Measurements from ENCODE around the gene CCT5.

The CCT5 gene

DNA sequence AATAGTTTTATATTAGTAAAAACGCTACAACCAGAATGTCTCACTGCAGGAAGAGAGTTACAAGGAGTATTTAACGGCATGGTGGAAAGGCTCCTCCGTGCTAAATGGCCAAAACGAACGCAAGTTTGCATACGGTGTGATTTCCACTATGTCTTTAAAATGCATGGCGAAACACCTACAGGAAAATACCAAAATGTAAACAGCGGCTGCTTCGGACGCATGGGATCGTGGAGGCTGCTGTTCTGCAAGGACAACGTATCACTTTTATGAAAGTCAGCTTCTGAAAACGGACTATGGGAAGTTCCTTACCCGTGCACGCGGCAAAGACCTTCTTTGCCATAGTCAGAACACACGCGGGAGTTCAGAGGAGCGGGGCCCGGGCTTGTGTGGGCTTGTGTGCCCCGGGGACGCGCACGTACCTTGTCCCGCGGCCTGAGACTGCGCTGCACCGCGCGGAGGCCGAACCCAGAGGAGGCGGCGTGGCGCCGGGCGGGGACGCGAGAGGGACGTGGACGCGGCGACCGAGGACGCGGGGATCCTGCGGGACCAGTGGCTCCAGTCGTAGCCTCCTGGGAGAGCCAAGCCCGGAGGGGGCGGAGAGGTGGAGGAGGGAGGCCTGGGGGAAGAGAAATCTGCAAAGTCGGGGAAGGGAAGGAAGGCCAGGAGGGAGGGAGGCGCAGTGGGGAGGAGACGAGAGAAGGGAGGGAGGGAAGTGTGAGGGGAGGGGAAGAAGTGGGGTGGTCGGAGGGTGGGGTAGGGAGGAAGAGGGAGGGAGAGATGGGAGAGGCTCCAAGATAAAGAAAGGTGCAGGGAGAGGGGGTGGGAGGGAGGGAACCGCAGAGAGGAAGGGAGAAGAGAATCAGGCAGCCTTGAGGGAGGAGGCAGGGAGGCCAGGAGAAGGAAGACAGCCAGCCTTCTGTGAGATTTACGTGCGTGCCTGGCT, 57.4 kb downstream of the CCT5 start, which contains the start of gene CMBL (continued):
- TF ChIP-seq, protein P1, sequence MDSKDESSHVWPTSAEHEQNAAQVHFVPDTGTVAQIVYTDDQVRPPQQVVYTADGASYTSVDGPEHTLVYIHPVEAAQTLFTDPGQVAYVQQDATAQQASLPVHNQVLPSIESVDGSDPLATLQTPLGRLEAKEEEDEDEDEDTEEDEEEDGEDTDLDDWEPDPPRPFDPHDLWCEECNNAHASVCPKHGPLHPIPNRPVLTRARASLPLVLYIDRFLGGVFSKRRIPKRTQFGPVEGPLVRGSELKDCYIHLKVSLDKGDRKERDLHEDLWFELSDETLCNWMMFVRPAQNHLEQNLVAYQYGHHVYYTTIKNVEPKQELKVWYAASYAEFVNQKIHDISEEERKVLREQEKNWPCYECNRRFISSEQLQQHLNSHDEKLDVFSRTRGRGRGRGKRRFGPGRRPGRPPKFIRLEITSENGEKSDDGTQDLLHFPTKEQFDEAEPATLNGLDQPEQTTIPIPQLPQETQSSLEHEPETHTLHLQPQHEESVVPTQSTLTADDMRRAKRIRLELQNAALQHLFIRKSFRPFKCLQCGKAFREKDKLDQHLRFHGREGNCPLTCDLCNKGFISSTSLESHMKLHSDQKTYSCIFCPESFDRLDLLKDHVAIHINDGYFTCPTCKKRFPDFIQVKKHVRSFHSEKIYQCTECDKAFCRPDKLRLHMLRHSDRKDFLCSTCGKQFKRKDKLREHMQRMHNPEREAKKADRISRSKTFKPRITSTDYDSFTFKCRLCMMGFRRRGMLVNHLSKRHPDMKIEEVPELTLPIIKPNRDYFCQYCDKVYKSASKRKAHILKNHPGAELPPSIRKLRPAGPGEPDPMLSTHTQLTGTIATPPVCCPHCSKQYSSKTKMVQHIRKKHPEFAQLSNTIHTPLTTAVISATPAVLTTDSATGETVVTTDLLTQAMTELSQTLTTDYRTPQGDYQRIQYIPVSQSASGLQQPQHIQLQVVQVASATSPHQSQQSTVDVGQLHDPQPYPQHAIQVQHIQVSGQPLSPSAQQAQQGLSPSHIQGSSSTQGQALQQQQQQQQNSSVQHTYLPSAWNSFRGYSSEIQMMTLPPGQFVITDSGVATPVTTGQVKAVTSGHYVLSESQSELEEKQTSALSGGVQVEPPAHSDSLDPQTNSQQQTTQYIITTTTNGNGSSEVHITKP (tag by site-specific recombination; IDR thresholded peaks at IDR 0.05) = peak; percentile 86
- no peak; the same call in 1 of the 2 replicates for TF ChIP-seq SCRT1 (tag by site-specific recombination; IDR thresholded peaks at IDR 0.05; ENCODE audit: borderline replicate concordance)
- TF ChIP-seq ZNF701 (tag by site-specific recombination; IDR thresholded peaks at IDR 0.05) = peak; percentile 76; the same call in 1 of the 2 replicates
- TF ChIP-seq ZNF248 (tag by site-specific recombination; IDR thresholded peaks at IDR 0.05) = no peak
- TF ChIP-seq, protein P2, sequence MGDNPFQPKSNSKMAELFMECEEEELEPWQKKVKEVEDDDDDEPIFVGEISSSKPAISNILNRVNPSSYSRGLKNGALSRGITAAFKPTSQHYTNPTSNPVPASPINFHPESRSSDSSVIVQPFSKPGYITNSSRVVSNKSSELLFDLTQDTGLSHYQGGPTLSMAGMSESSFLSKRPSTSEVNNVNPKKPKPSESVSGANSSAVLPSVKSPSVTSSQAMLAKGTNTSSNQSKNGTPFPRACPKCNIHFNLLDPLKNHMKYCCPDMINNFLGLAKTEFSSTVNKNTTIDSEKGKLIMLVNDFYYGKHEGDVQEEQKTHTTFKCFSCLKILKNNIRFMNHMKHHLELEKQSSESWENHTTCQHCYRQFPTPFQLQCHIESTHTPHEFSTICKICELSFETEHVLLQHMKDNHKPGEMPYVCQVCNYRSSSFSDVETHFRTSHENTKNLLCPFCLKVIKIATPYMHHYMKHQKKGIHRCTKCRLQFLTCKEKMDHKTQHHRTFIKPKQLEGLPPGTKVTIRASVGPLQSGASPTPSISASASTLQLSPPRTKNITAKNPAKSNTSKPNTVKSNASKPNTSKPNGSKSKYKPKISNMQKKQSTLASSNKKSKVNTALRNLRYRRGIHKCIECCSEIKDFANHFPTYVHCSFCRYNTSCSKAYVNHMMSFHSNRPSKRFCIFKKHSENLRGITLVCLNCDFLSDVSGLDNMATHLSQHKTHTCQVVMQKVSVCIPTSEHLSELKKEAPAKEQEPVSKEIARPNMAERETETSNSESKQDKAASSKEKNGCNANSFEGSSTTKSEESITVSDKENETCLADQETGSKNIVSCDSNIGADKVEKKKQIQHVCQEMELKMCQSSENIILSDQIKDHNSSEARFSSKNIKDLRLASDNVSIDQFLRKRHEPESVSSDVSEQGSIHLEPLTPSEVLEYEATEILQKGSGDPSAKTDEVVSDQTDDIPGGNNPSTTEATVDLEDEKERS (tag by site-specific recombination; IDR thresholded peaks at IDR 0.05) = no peak
- TF ChIP-seq KLF9 (tag by site-specific recombination; IDR thresholded peaks at IDR 0.05; ENCODE audit: low read depth) = peak; percentile 84; the same call in 1 of the 2 replicates
- TF ChIP-seq ZNF341 (tag by site-specific recombination; IDR thresholded peaks at IDR 0.05; ENCODE audit: low read depth) = peak; percentile 81
- peak; percentile 88 for TF ChIP-seq ZNF610 (tag by site-specific recombination; IDR thresholded peaks at IDR 0.05; ENCODE audit: borderline replicate concordance)
- TF ChIP-seq GLI2 (tag by site-specific recombination; IDR thresholded peaks at IDR 0.05; ENCODE audit: borderline replicate concordance, low read depth) = no peak
- peak; percentile 90 for TF ChIP-seq GLIS1 (tag by site-specific recombination; IDR thresholded peaks at IDR 0.05)
- no peak for TF ChIP-seq ZNF404 (tag by site-specific recombination; IDR thresholded peaks at IDR 0.05)
- TF ChIP-seq MZF1 (tag by site-specific recombination; IDR thresholded peaks at IDR 0.05; ENCODE audit: borderline replicate concordance) = peak; percentile 98
- peak; percentile 75 for TF ChIP-seq ZIC2 (tag by site-specific recombination; IDR thresholded peaks at IDR 0.05)
- no peak for TF ChIP-seq YY2 (tag by site-specific recombination; IDR thresholded peaks at IDR 0.05)
- TF ChIP-seq, protein P3, sequence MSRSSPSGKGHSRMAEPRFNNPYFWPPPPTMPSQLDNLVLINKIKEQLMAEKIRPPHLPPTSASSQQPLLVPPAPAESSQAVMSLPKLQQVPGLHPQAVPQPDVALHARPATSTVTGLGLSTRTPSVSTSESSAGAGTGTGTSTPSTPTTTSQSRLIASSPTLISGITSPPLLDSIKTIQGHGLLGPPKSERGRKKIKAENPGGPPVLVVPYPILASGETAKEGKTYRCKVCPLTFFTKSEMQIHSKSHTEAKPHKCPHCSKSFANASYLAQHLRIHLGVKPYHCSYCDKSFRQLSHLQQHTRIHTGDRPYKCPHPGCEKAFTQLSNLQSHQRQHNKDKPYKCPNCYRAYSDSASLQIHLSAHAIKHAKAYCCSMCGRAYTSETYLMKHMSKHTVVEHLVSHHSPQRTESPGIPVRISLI (tag by site-specific recombination; IDR thresholded peaks at IDR 0.05) = no peak
- TF ChIP-seq, protein P4, sequence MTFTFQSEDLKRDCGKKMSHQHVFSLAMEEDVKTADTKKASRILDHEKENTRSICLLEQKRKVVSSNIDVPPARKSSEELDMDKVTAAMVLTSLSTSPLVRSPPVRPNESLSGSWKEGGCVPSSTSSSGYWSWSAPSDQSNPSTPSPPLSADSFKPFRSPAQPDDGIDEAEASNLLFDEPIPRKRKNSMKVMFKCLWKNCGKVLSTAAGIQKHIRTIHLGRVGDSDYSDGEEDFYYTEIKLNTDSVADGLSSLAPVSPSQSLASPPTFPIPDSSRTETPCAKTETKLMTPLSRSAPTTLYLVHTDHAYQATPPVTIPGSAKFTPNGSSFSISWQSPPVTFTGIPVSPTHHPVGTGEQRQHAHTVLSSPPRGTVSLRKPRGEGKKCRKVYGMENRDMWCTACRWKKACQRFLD (tag by site-specific recombination; IDR thresholded peaks at IDR 0.05) = no peak
- peak; percentile 36; the same call in 1 of the 2 replicates for TF ChIP-seq ZSCAN30 (tag by site-specific recombination; IDR thresholded peaks at IDR 0.05)
- TF ChIP-seq ZNF791 (tag by site-specific recombination; IDR thresholded peaks at IDR 0.05) = no peak
- TF ChIP-seq ZNF133 (tag by site-specific recombination; IDR thresholded peaks at IDR 0.05) = 0 out of 2 replicates have a peak, but pooled peaks have one; percentile 16
- TF ChIP-seq ZNF521 (tag by site-specific recombination; IDR thresholded peaks at IDR 0.05) = no peak
- peak; percentile 76; the same call in 1 of the 2 replicates for TF ChIP-seq ZNF843 (tag by site-specific recombination; IDR thresholded peaks at IDR 0.05)
- TF ChIP-seq ZNF157 (tag by site-specific recombination; IDR thresholded peaks at IDR 0.05) = no peak
- no peak for TF ChIP-seq ZNF175 (tag by site-specific recombination; IDR thresholded peaks at IDR 0.05)
- peak; percentile 67 for TF ChIP-seq ZNF335 (tag by site-specific recombination; conservative IDR thresholded peaks at IDR 0.05)
- TF ChIP-seq, protein P5, sequence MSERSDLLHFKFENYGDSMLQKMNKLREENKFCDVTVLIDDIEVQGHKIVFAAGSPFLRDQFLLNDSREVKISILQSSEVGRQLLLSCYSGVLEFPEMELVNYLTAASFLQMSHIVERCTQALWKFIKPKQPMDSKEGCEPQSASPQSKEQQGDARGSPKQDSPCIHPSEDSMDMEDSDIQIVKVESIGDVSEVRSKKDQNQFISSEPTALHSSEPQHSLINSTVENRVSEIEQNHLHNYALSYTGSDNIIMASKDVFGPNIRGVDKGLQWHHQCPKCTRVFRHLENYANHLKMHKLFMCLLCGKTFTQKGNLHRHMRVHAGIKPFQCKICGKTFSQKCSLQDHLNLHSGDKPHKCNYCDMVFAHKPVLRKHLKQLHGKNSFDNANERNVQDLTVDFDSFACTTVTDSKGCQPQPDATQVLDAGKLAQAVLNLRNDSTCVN (tag by site-specific recombination; optimal IDR thresholded peaks at IDR 0.05) = peak; percentile 100
- TF ChIP-seq ZNF302 (tag by site-specific recombination; IDR thresholded peaks at IDR 0.05; ENCODE audit: low read depth) = no peak; the same call in 1 of the 2 replicates
- TF ChIP-seq ZNF138 (tag by site-specific recombination; IDR thresholded peaks at IDR 0.05; ENCODE audit: borderline replicate concordance) = no peak
- no peak for TF ChIP-seq ZNF621 (tag by site-specific recombination; IDR thresholded peaks at IDR 0.05)
